ENCODE measurements around the gene TFAP2C.
"Not testable (repeated sequence)": the region's sequence is repeated elsewhere in the genome, so short reads cannot be mapped to it uniquely, and the experiment has no call there.

TFAP2C gene

DNA sequence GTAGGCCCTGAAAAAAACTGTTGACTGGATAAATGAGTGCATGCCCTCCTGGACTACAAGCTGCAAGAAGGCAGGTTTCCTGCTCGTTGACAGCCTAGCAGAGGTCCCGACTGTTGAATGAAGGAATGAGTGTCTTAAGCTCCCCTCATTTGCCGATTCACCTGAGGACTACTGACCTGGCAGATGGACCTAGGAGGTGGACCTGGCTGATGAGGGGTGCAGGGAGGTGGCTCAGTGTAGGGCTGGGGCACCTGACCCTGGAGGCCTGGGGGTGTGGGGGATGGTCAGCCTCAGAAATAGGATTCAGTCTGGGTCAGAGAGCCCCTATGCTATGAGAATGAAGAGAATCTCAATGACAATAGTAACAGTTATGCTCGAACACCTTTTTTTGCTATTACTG lies 11.6 kb upstream of the TFAP2C start:
- DNase-seq, result no peak

DNA sequence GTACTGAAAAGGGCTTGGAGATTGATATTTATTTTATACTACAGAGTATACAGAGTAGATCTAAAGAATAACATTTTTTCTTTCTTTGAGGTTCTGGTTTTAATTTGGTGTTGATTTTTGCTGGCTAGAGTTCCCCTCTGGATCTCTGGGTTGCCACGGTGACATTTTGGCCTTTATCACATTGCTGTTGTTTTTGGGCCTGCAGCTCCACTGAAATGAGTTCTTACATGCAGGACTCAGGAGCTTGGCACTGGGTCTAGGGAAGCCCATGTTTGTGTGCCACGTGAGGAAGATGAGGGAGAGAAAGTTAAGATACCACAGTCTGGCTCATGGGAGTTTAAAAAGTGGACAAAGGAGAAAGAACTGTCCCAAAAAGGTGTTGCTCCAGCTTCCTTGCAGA lies 7.4 kb upstream of the TFAP2C start:
- DNase-seq, result no peak

DNA sequence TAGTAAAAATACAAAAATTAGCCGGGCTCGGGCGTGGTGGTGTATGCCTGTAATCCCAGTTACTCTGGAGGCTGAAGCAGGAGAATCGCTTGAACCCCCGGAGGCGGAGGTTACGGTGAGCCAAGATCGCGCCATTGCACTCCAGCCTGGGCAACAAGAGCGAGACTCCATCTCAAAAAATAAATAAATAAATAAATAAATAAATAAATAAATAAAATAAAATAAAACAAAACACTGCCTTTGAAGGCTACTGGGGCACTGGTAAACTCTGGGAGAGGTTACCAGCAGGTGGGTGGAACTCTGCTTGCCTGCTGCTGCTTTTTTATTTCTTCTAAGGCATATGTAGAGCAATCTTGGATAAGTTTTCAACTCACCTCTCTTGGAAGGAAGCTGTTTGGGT lies 5.2 kb upstream of the TFAP2C start:
- not testable (repeated sequence) for DNase-seq

DNA sequence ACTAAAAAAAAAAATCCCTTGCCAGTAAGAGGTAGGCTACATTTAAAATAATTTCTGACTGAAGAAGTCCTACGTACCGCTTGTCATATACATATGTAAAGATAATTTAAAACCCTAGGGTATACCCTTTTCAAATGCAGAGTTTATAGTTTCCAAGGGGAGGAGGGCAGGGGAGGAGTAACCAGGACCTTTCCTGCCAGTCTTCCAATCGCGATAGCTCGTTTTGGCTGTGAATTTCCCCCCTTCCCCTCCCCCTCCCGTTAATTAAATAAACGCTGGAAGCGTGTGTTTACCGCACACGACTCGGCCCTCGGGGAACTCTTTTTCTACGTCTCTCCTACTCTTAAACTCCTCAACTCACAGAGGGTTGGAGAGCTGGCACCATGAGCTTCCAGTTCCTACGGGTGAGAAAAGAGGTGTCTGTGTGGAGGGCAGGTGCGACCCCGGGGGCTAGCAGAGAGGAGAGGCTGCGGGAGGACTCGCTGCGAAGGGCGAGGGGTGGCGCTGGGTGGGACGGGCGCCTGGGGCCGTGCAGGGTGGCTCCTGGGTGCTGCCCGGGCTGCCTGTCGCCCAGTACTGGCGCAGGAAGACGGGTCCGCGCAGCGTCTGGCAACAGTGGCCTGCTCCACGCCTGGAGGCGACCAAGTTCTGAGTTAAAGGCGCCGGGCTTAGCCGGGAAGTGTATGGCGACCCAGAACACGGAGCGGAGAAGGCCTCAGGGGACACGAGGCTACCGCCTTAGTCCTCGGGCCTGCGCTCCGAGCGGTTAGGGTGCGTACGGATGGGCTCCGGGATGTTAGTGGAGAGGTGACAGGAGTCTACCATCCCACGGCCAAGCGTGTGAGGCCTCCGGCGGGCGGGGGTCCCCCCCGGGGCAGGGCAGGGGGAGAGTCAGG lies 4.1 kb upstream of the TFAP2C start:
- DNase-seq, result no peak

DNA sequence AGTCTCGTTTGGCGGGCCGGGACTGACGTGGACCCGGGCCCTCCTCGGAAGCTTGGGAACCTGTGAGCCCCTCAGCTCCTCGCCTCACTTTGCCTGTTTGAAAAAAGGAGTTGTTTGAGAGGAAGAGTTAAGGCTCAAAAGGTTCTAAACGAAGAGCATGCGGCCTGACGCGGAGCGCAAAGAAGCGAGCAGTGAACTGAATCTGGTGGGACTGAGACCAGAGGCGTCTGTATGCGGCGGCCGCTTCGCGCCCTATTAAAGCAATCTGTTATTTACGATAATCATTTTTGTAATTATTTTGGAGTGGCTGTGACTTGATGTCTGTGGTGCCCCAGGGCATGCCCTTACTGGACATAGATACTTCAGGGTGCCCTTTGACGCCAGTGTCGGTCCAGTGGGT lies 3.3 kb upstream of the TFAP2C start:
- DNase-seq, result no peak

DNA sequence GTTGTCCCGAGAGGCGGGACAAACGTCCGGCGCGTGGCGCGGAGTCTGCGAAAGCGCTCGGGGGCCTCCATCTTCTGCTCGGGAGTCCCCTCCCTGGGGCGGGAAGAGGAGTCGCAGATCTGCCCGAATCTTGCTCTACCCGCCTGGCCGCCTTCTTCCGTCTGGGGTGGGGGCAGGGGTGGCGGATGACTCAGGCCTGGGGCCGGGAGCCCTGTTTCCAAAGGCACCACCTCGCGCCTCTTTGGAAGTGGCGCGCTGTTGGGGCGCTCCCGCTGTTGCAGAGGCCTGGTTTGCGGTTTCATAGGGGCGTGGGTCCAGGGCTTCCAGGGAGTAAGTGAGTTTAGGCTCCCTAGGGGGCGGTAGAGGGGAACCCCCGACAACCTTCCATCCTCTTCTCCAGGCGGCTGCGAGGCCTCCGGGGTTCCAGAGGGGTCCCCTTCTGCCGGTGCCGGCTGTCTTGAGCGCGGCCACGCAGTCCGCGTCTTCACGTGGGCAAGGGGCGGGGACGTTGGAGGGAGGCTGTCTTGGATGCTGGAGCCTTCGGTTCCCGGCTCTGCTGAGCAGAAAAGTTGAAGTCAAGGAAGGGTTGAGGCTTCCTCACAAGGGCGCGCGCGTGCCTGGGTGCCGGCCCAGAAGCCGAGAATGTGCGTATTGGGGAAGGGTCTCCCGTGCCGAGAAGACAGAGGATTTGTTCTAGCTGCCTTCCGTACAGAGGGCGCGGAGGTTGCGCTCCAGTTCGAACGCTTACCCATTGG lies 2.6 kb upstream of the TFAP2C start:
- no peak for DNase-seq

DNA sequence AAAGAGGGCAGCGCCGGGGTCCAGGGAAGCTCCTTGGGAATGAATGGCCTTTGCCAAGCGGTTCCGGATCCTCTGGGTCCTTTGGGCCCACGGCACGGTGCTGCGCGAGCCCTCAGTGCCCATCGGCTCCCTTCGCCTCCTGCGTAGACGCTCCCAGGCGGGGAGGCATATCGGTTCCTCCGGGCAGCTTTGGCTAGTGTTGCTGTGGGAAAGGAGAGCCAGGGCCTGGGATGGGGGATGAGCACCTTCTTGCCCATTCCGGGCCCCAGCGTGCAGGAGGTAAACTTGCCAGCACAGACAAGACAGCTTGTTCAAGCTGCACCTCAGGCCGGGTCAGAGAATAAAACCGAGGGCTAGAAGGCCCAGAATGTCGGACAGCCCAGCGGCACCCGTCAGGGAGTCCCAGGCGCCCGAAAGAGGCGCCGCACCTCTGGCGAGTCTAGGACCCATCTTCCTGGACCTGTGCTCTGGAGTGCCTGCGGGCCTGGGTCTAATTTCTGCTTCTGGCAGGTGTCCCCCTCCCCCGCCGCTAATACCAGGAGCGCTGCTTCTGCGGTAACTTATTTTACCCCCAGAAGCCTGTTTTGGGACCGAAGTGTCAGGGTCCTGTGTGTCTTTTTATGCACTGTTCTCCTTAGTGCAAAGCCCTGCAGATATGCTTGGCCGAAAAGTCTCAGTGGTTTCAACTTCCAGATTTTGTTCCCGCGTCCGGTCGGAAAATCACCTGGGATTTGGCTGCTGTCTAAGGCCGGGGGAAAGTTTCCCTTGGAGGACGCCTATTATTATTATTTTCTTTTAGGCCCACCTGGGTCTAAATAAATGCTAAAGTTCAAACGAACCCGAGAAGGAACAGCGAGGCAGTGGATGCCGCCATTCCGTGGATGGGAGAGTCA lies 1.7 kb upstream of the TFAP2C start:
- DNase-seq, result no peak

DNA sequence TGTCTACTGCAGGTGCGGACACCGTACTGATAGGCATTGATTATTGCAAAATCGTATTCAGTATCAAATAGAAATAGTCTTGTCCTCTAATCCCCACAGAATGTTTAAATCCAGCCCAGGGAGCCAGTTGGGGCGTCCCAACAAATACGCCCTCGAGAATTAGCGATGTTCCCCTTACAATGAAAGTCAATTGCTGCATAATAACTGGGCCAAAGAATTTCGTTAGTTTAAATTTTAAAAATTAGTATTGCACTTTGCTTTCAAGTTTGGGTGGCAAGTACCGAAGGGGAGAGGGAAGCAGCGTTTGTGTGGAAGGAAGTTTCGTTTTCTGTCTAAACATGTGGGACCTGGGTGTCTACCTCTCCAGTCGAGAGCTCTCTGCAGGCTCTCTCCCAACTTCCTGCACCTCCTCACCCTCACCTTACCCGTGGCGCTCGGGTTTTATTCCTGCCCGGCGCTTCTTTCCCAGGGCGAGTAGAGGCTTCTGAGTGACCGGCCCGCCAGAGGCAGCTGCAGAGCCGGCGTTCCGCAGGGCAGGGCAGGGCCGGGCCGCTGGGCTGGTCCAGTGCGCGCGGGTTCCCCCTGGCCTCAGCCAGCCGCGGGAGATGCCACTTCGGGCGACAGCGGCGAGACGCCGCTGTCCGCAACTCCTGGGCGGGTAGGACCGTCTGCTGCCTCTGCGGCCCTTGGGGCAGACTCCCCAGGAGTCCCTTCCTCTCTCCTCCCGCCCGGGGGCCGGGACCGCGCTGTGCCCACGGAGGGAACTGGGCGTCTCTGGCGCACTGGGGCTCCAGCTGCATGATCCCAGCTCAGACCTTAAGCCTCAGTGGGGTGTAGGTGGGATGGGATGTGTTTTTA lies 862 bp upstream of the TFAP2C start:
- DNase-seq, result no peak

DNA sequence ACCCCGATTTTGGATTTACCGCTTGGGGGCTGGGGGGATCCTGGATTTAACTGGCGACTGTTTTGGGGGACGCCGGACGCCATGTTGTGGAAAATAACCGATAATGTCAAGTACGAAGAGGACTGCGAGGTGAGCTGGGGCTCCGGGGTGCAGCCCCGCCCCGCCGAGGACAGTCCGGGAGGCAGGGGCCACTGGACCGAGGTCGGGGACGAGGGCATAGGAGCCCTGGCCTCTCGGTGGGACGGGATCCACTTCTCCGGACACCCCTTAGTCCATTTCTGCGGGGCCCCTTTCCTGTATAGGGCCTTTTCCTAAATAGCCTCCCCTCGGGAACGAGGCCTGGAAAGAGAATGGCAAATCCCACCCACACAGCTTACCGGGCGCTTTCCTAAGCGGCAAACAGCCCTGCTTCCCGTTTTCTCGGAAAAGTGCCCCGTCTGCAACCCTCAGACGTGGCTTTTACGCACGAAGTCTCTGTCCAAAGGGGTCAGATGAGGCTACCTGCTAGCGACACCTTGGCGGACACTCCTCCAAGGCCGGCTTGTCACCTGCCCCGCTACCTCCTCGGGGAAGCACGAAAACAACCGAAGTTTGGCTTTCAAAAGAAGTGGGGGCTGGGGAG lies 469 bp downstream of the TFAP2C start:
- DNase-seq, result no peak

DNA sequence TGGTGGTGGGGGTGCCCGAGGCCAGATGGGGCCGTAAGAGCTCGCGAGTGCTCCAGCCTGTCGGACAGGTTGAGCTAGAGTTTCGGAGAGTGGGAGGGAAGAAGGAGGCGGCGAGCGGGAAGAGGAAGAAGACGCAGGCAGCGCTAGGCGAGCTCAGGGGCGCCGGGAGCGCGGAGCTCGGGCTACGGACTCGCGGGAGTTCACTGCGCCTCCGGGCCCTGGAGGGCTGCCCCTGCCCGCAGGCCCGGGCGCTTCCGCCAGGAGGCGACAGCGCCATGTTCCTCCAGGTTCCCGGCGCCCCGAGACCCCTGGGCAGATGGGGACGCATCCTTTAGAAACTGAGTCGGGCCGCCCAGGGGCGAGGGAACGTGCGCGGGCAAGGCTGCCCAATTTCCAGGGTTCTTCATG lies 984 bp downstream of the TFAP2C start:
- no peak for DNase-seq

DNA sequence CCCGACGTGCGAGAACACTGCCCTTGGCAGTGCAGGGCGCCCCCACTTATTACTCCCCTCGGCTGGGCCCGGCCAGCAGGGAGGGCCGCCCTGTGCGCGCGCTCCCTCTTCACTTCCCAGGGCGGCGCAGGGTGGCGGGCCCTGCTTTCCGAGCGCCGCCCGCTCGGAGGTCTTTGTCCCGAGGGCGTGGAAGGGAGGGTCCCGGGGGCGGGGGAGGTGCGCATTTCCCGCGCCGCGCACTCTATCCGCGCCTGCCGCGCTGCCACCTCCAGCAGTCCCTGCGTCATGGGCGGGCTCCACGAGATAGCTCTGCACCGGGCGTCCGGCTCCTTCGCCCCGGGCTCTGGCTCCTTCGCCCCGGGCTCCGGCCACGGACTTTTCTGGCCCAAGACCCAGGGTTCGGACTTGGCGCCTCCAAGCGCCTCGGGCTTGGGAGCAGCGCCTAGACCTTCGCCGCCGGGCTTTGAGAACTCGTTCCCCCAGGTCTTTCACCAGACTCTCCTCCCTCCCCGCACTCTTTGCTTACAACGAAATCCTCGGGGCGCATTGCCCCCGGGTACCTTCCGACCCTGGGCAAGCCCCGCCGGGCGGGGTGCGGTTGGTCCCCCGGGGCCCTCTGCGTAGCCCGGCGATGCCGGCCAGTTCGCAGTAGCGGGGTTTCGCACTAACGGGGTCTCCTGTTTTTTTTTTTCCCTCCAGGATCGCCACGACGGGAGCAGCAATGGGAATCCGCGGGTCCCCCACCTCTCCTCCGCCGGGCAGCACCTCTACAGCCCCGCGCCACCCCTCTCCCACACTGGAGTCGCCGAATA lies 1.6 kb downstream of the TFAP2C start:
- DNase-seq, result no peak

DNA sequence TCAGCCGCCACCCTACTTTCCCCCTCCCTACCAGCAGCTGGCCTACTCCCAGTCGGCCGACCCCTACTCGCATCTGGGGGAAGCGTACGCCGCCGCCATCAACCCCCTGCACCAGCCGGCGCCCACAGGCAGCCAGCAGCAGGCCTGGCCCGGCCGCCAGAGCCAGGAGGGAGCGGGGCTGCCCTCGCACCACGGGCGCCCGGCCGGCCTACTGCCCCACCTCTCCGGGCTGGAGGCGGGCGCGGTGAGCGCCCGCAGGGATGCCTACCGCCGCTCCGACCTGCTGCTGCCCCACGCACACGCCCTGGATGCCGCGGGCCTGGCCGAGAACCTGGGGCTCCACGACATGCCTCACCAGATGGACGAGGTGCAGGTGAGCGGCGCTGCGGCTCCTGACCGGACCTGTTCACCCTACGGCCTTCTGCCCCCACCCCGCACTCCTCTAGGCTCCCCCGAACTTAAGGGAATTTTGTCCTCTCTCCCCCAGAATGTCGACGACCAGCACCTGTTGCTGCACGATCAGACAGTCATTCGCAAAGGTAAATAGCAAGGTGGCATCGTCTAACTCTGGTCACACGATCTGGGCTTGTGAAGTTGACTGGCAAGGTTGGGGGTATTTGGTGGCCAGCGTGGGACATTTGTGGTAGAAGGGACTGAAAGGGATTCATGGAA lies 2.3 kb downstream of the TFAP2C start:
- no peak for DNase-seq

DNA sequence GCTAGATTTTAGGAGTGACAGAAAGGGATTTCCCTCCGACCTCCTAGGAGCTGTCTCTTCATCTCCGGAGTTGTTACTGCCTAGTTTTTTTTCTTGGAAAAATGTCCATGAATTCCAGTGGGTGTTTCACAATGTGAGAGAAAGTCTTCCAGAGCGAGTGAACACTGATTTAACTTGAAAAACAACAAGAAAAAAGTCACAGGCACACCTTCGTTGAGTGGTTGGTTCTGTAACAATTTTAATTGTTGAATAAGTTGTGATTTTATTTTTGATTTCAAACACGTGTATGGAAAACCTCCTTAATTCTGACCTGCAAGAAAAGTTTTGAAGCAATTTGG lies 2.9 kb downstream of the TFAP2C start:
- DNase-seq, result no peak

DNA sequence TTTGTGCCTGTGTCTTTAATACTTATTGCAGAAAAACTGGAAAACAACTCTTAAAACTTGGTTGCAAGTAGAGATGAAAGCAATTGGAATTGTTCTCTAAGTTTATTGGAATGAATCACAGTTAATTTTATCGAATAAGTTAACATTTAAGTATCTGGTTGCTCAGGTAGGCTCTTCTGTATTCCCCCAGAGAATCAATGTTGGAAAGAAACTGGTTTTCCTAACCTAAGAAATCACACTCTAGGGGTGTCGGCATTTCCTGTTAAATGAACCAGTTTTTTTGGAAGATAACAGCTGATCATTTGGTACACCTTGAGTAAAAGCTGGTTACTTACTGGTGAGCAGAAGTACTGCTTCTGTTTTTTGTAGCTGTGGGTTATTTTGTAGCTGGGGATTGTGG lies 5.2 kb downstream of the TFAP2C start:
- no peak for DNase-seq

DNA sequence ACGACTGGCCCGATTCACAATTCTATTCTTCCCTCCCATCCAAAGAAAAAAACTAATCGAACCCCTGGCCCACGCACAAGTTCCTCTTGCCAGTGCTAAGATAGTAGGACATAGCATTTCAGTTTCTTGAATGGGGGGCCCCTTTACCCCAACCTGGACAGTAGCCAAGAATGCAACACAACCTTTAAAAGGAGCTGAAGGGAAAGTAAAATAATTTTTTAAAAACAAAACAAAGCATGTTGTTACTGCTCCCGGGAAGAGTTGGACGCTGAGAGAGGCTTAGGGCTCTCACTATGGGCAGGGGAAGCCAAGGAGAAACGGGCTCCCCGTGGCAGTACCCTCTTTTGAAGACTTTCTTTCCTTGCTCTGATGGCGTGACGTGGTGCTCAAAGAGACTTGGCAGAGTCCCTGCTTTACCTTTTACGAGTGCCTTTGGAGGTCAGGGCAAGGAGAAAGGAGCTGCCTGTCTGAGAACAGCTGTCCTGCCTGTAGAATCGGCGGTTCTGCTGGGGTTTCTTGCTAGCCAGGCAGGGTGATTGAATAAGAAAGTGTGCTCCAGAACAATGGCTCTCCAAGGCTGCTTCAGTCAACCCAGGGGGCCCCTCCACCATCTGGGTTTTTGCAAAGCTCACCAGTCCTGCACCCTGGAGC lies 5.8 kb downstream of the TFAP2C start:
- DNase-seq, result no peak

DNA sequence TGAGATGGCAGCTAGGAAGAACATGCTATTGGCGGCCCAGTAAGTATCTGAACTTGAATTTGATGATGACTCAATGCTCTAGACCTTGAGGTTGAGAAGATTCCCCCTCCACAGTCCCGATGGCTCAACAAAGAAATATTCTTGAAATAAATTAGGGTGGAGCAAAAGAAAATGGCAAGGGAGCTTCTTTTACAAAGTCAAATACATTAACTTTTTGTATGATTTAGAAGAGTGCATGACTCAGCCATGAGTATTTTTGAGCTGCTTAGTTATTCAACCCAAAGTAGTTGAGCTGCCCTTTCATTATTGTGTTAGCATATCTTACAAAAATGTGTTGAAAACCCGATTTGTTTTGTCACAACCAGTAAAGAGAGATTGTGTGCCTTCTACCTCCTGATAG lies 7.6 kb downstream of the TFAP2C start:
- no peak for DNase-seq

DNA sequence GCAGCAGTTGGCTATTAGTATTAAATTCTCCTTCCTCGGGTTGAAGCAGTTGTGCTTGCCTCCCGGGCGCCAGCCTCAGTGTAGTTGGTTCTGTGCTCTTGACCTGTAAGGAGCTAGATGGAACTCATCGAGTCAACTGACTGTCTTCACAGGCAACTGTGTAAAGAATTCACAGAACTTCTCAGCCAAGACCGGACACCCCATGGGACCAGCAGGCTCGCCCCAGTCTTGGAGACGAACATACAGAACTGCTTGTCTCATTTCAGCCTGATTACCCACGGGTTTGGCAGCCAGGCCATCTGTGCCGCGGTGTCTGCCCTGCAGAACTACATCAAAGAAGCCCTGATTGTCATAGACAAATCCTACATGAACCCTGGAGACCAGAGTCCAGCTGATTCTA lies 8.5 kb downstream of the TFAP2C start:
- DNase-seq, result no peak

DNA sequence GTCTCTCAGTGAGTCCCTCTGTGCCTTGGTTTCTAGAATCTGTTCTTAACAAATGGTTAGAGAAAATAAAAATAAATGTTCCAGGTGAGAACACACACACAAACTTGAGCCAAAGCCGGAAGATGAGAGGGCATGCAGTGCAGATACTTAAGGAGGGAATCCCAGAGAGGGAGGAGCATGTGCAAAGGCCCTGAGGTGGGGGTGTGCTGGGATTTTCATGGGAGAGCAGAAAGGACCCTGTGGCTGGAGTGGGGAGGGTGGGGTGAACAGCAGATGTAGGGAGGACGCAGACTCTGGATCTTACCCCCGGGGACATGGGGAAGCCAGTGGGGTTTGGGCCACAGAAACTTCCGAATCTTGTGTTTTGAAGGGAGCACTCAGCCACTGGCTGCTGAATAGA lies 17.5 kb downstream of the TFAP2C start:
- no peak for DNase-seq

DNA sequence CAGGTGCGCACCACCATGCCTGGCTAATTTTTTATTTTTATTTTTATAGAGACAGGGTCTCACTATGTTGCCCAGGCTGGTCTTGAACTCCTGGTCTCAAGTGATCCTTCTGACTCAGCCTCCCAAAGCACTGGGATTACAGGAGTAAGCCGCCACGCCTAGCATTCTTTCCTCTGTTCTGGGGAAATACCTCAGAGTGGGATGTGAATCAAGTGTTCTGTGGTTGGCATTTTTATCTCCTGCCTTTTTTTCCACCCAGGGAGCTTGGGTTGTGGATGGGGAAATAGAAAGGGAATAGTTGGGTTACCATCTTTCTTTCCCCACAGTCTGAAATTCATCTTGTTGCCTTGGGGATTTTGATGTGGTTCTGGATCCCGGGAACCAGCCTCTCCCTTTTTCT lies 24.1 kb downstream of the TFAP2C start:
- no peak for DNase-seq

DNA sequence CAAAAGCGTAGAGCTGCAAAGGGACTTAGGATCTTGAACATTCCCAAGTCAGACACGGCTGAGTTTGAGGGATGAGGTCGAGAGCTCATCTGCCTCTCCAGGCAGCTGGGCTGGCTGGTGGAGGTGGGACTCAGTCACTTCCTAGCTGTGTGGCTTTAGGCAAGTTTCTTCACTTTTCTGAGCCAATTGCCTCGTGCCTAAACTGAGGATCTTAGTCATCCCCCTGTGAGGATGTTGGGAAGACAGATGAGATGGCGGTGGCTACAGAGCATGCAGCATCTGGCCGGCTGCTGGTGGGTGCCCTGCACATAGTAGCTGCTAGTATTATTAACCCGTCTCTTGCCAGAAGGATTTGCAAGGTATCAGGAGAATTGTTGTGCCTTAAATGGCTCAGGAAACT lies 27.5 kb downstream of the TFAP2C start:
- DNase-seq, result no peak
